Body of pancreas (tissue), 4 donors: ENCODE data around the gene AUTS2. TPM values are rescaled to one million over a fixed set of nuclear protein-coding genes. Genes with fewer than 3 reads are reported as not detected.
A peak's percentile ranks its signal among the peaks of the same experiment; 100 is the strongest.
"Not testable (repeated sequence)": the region's sequence is repeated elsewhere in the genome, so short reads cannot be mapped to it uniquely, and the experiment has no call there.

Source experiments
- ATAC-seq: fragments of 150-250 bp; one replicate; pipeline ENCODE4 v1.9.1; 2016
- DNase-seq, 4 donors: peaks; one replicate each; pipeline ENCODE4 v3.0.0-alpha.2; 2019
- H3K27ac ChIP-seq, 4 donors: fragments of 200-600 bp; sonication (generic); 1 replicate in 3 of 4; 2 replicates in 1 of 4; pipeline versions ENCODE4 v1.5.1 to v1.6.1; 2016 to 2019; ENCODE audit warnings: mild to moderate bottlenecking in 1 of 4, mixed read lengths in 1 of 4, moderate library complexity in 1 of 4
- H3K27me3 ChIP-seq, 2 donors: fragments of 200-600 bp; sonication (generic); one replicate each; pipeline ENCODE4 v1.6.0; 2016; ENCODE audit warnings: mild to moderate bottlenecking in 1 of 2
- H3K36me3 ChIP-seq, 2 donors: fragments of 200-600 bp; sonication (generic); replicated peaks in 1 of 2; 2 replicates each; pipeline ENCODE4 v1.5.1; 2016; ENCODE audit warnings: low read depth in 2 of 2; ENCODE audit not compliant: insufficient read depth in 1 of 2
- H3K4me1 ChIP-seq: fragments of 200-600 bp; sonication (generic); one replicate; pipeline ENCODE4 v1.6.0; 2016
- H3K4me3 ChIP-seq, 2 donors: fragments of 200-600 bp; sonication (generic); 1 replicate in 1 of 2; 2 replicates in 1 of 2; pipeline ENCODE4 v1.5.1; 2016 to 2019
- H3K9me3 ChIP-seq, 3 donors: fragments of 200-600 bp; sonication (generic); 1 replicate in 2 of 3; 2 replicates in 1 of 3; pipeline ENCODE4 v1.5.1; 2016
- CTCF ChIP-seq, 7 experiments: fragments of 450-650 bp in 4 of 7; fragments of 200-600 bp in 3 of 7; sonication (generic) in 3 of 7; IDR thresholded peaks; one replicate each; pipeline ENCODE4 v1.5.1; 2016 to 2019; ENCODE audit warnings: antibody characterized with exemption in 7 of 7
- POLR2A ChIP-seq, 3 donors: fragments of 450-650 bp; IDR thresholded peaks; one replicate each; pipeline ENCODE4 v1.6.1; 2016; ENCODE audit warnings: antibody characterized with exemption in 3 of 3, mild to moderate bottlenecking in 2 of 3
- WGBS, 2 donors: methylation state at CpG; one replicate each; pipeline ENCODE4 v1.1.5; 2017; 5-methylcytosine and 5-hydroxymethylcytosine counted together
- intact Hi-C: fragments of 100-400 bp; cut with DNase I; formaldehyde crosslinking; loops from one replicate; pipeline ENCODE4 v1.15.1; 2023
- total RNA-seq, 2 donors: library from RNA; depleted of rRNA; stranded (reverse); fragments of >200 nt; gene quantifications; one replicate each; pipeline ENCODE4 v1.1.0, GENCODE V29; 2016

The AUTS2 gene
- total RNA-seq, 2 donors from 2014 or later, result 11.7 to 18.5 TPM

GRCh38 chr7:70645279-70645678 lies 1047.0 kb downstream of the AUTS2 start:
- no peaks in the 10 kb centered on the region for H3K9me3 ChIP-seq
- H3K36me3 ChIP-seq, result no peaks in the 10 kb centered on the region
- no peaks in the 10 kb centered on the region for H3K4me1 ChIP-seq
- H3K4me3 ChIP-seq, result no peak overlapping the region
- DNase-seq (no peak), ATAC-seq (no peak)
- WGBS, 2 donors, result 75 to 77% methylated on average over 8 of the region's 8 CpGs
- TF ChIP-seq CTCF (IDR thresholded peaks at IDR 0.05) (no peak), POLR2A (IDR thresholded peaks at IDR 0.05) (no peak)
- H3K27me3 ChIP-seq, result no peaks in the 10 kb centered on the region
- H3K27ac ChIP-seq, result no peak overlapping the region
- intact Hi-C loops, result no loop called here

- Histone ChIP-seq H3K4me1 (no peaks in the 10 kb centered on the region), H3K27me3 (no peaks in the 10 kb centered on the region), H3K9me3 (no peaks in the 10 kb centered on the region), H3K4me3 (no peak overlapping the region), H3K36me3 (no peaks in the 10 kb centered on the region), H3K27ac (no peak overlapping the region)
- 76 to 79% methylated on average over 10 of the region's 10 CpGs for WGBS, 2 donors
- ATAC-seq (no peak), DNase-seq (no peak)
- intact Hi-C loops, result no loop called here
- TF ChIP-seq POLR2A (IDR thresholded peaks at IDR 0.05) (no peak), CTCF (IDR thresholded peaks at IDR 0.05) (no peak)
These were observed 1047.6 kb downstream of the AUTS2 start for GRCh38 chr7:70645876-70646351.

- Histone ChIP-seq H3K36me3 (no peaks in the 10 kb centered on the region), H3K27me3 (no peaks in the 10 kb centered on the region), H3K27ac (no peak overlapping the region), H3K4me1 (no peaks in the 10 kb centered on the region), H3K4me3 (no peak overlapping the region), H3K9me3 (no peaks in the 10 kb centered on the region)
- DNase-seq (no peak), ATAC-seq (no peak)
- TF ChIP-seq CTCF (IDR thresholded peaks at IDR 0.05) (no peak), POLR2A (IDR thresholded peaks at IDR 0.05) (no peak)
- WGBS, 2 donors, result 76 to 89% methylated on average over 7 to 14 of the region's 14 CpGs
- intact Hi-C loops, result no loop called here
These were observed 1048.4 kb downstream of the AUTS2 start for GRCh38 chr7:70646536-70647248.

- Histone ChIP-seq H3K27me3 (no peaks in the 10 kb centered on the region), H3K27ac (no peak overlapping the region), H3K4me1 (no peaks in the 10 kb centered on the region), H3K36me3 (no peaks in the 10 kb centered on the region), H3K4me3 (no peak overlapping the region), H3K9me3 (no peaks in the 10 kb centered on the region)
- 79 to 84% methylated on average over 9 of the region's 9 CpGs for whole genome bisulfite sequencing, 2 donors
- TF ChIP-seq CTCF (IDR thresholded peaks at IDR 0.05), result no peak
- TF ChIP-seq POLR2A (IDR thresholded peaks at IDR 0.05), result no peak
- DNase-seq (peak in 2 of 4 donors; percentile 14 to 37), ATAC-seq (no peak)
- intact Hi-C loops, result no loop called here
These were observed 1049.7 kb downstream of the AUTS2 start for GRCh38 chr7:70647801-70648498.

GRCh38 chr7:70648499-70648861 lies 1050.2 kb downstream of the AUTS2 start:
- H3K36me3 ChIP-seq, ATAC-seq, DNase-seq, H3K4me1 ChIP-seq, H3K9me3 ChIP-seq, intact Hi-C loops, H3K27ac ChIP-seq, H3K27me3 ChIP-seq, H3K4me3 ChIP-seq: not testable (repeated sequence)
- 85 to 86% methylated on average over 7 of the region's 7 CpGs for WGBS, 2 donors
